ENCODE data around the gene P2RX3. TPM values are rescaled to one million over a fixed set of nuclear protein-coding genes. Genes with fewer than 3 reads are reported as not detected.

P2RX3 gene
- total and polyA plus RNA-seq, 2 donors from 2014 or later: not detected

- FAIRE-seq (no peak), DNase-seq (no peak)
- no peaks in the 10 kb centered on the region for H3K4me1 ChIP-seq (ENCODE audit: control insufficient read depth in 2 of 3, insufficient read depth in 2 of 3, low read depth in 1 of 3, low read length in 3 of 3)
- intact Hi-C loops (cut with DNase I): no loop called here
- no peak overlapping the region for H3K9ac ChIP-seq (ENCODE audit: low read length in 3 of 3)
- H3K27me3 ChIP-seq (ENCODE audit: control insufficient read depth, insufficient read depth, low read length): no peaks in the 10 kb centered on the region
- TF ChIP-seq CTCF (IDR thresholded peaks at IDR 0.05; ENCODE audit: borderline replicate concordance, extremely low read depth, insufficient read depth): no peak
- H3K9me3 ChIP-seq (ENCODE audit: control insufficient read depth in 2 of 3, insufficient read depth in 1 of 3, low read length in 3 of 3): no peaks in the 10 kb centered on the region
- H3K36me3 ChIP-seq (ENCODE audit: control insufficient read depth in 2 of 3, insufficient read depth in 3 of 3, low read length in 3 of 3): peaks cover 0 to 4% (median 3%) of the 10 kb centered on the region in 3 donors
- H3K27ac ChIP-seq (ENCODE audit: low read depth in 2 of 2, low read length in 2 of 2): no peak overlapping the region
- no peak overlapping the region for H3K4me3 ChIP-seq (ENCODE audit: low read length in 3 of 3)
Observed at GRCh38 chr11:57413681-57414080, 75.5 kb downstream of the P2RX3 start.

- no peaks in the 10 kb centered on the region for H3K4me1 ChIP-seq (ENCODE audit: control insufficient read depth in 2 of 3, insufficient read depth in 2 of 3, low read depth in 1 of 3, low read length in 3 of 3)
- FAIRE-seq (no peak), DNase-seq (no peak)
- no peak overlapping the region for H3K27ac ChIP-seq (ENCODE audit: low read depth in 2 of 2, low read length in 2 of 2)
- no peak overlapping the region for H3K4me3 ChIP-seq (ENCODE audit: low read length in 3 of 3)
- intact Hi-C loops (cut with DNase I): no loop called here
- H3K9me3 ChIP-seq (ENCODE audit: control insufficient read depth in 2 of 3, insufficient read depth in 1 of 3, low read length in 3 of 3): no peaks in the 10 kb centered on the region
- no peaks in the 10 kb centered on the region for H3K27me3 ChIP-seq (ENCODE audit: control insufficient read depth, insufficient read depth, low read length)
- H3K36me3 ChIP-seq (ENCODE audit: control insufficient read depth in 2 of 3, insufficient read depth in 3 of 3, low read length in 3 of 3): peaks cover 0 to 4% (median 3%) of the 10 kb centered on the region in 3 donors
- no peak overlapping the region for H3K9ac ChIP-seq (ENCODE audit: low read length in 3 of 3)
- no peak for TF ChIP-seq CTCF (IDR thresholded peaks at IDR 0.05; ENCODE audit: borderline replicate concordance, extremely low read depth, insufficient read depth)
Observed at GRCh38 chr11:57414612-57415212, 76.6 kb downstream of the P2RX3 start.

DNA sequence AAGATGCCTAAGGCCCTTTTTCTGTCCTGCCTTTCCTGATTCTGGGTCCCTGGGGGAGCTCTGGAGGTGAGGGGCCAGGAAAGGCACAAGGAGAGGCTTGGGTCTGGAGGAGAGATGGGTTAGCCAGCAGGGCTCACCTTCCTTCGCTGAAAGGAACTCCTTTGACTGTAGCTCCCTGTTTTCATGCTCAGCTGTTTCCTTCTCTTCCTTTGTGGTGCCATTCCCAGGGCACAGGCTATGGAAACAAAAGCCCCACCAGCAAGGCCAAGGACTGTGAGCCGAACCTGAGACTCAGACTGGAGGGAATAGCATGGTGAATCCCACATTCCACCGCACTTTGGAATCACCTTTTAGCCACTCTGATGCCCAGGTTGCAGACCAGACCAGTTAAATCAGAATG, 78.3 kb downstream of the P2RX3 start:
- Histone ChIP-seq H3K4me1 (ENCODE audit: control insufficient read depth in 2 of 3, insufficient read depth in 2 of 3, low read depth in 1 of 3, low read length in 3 of 3) (no peaks in the 10 kb centered on the region), H3K27ac (ENCODE audit: low read depth in 2 of 2, low read length in 2 of 2) (no peak overlapping the region), H3K9ac (ENCODE audit: low read length in 3 of 3) (no peak overlapping the region), H3K27me3 (ENCODE audit: control insufficient read depth, insufficient read depth, low read length) (no peaks in the 10 kb centered on the region), H3K9me3 (ENCODE audit: control insufficient read depth in 2 of 3, insufficient read depth in 1 of 3, low read length in 3 of 3) (no peaks in the 10 kb centered on the region), H3K4me3 (ENCODE audit: low read length in 3 of 3) (no peak overlapping the region), H3K36me3 (ENCODE audit: control insufficient read depth in 2 of 3, insufficient read depth in 3 of 3, low read length in 3 of 3) (peaks cover 0 to 6% (median 4%) of the 10 kb centered on the region in 3 donors)
- no peak for FAIRE-seq
- DNase-seq: no peak
- no peak for TF ChIP-seq CTCF (IDR thresholded peaks at IDR 0.05; ENCODE audit: borderline replicate concordance, extremely low read depth, insufficient read depth)
- intact Hi-C loops (cut with DNase I): no loop called here

- Histone ChIP-seq H3K9me3 (ENCODE audit: control insufficient read depth in 2 of 3, insufficient read depth in 1 of 3, low read length in 3 of 3) (no peaks in the 10 kb centered on the region), H3K4me1 (ENCODE audit: control insufficient read depth in 2 of 3, insufficient read depth in 2 of 3, low read depth in 1 of 3, low read length in 3 of 3) (no peaks in the 10 kb centered on the region), H3K9ac (ENCODE audit: low read length in 3 of 3) (no peak overlapping the region), H3K4me3 (ENCODE audit: low read length in 3 of 3) (no peak overlapping the region), H3K36me3 (ENCODE audit: control insufficient read depth in 2 of 3, insufficient read depth in 3 of 3, low read length in 3 of 3) (peaks cover 0 to 6% (median 4%) of the 10 kb centered on the region in 3 donors), H3K27ac (ENCODE audit: low read depth in 2 of 2, low read length in 2 of 2) (no peak overlapping the region), H3K27me3 (ENCODE audit: control insufficient read depth, insufficient read depth, low read length) (no peaks in the 10 kb centered on the region)
- DNase-seq: no peak
- TF ChIP-seq CTCF (IDR thresholded peaks at IDR 0.05; ENCODE audit: borderline replicate concordance, extremely low read depth, insufficient read depth): no peak
- intact Hi-C loops (cut with DNase I): no loop called here
- FAIRE-seq: no peak
Observed at GRCh38 chr11:57417056-57417455, 78.9 kb downstream of the P2RX3 start.

Data from kidney (tissue), 14 donors.